Activated B cell treated with CpG ODN at 0.5 μM for 24 hours (primary cell): ENCODE measurements around the gene LANCL3. TPM values are rescaled to one million over a fixed set of nuclear protein-coding genes. Genes with fewer than 3 reads are reported as not detected.

Experiments
- ATAC-seq: fragments of 200-7000 bp; cut with Tn5 transposase; one replicate; pipeline ENCODE4 v1.10.0; 2021; ENCODE audit warnings: low read depth, mild to moderate bottlenecking, moderate library complexity
- CTCF ChIA-PET: fragments of 350-600 bp; sonication (Branson Sonifier 250); formaldehyde crosslinking; loops from one replicate; lab custom pipeline; 2021; ENCODE audit warnings: antibody characterized with exemption; lab: Charles Lee
- POLR2A ChIA-PET: fragments of 350-600 bp; sonication (Branson Sonifier 250); formaldehyde crosslinking; loops from one replicate; lab custom pipeline; 2021; ENCODE audit warnings: antibody characterized with exemption; lab: Charles Lee
- DNase-seq: peaks from one replicate; pipeline ENCODE4 v3.0.0; 2022
- H3K27ac Mint-ChIP-seq: one replicate; pipeline ENCODE4 v1.8.0; 2020; ENCODE audit warnings: mixed read lengths
- H3K27me3 Mint-ChIP-seq: one replicate; pipeline ENCODE4 v1.8.0; 2021; ENCODE audit warnings: mixed read lengths
- H3K36me3 Mint-ChIP-seq: one replicate; pipeline ENCODE4 v1.8.0; 2021; ENCODE audit warnings: low read depth, mixed read lengths
- H3K4me1 Mint-ChIP-seq: one replicate; pipeline ENCODE4 v1.8.0; 2021; ENCODE audit warnings: mixed read lengths
- H3K4me3 Mint-ChIP-seq: one replicate; pipeline ENCODE4 v1.8.0; 2020; ENCODE audit warnings: mild to moderate bottlenecking, mixed read lengths
- H3K9me3 Mint-ChIP-seq: one replicate; pipeline ENCODE4 v1.8.0; 2020; ENCODE audit warnings: mixed read lengths
- intact Hi-C: fragments of 100-400 bp; cut with micrococcal nuclease; formaldehyde crosslinking; loops from one replicate; pipeline ENCODE4 v1.15.1; 2024
- total RNA-seq: library from RNA; stranded (reverse); gene quantifications from 2 replicates; pipeline ENCODE4 v1.2.3, GENCODE V29; 2022
- TF ChIP-seq, protein P1 (sequence below): fragments of 200-600 bp; IDR thresholded peaks from one replicate; pipeline ENCODE4 v1.8.0; 2022; ENCODE audit warnings: antibody characterized with exemption, mild to moderate bottlenecking

LANCL3 gene
- total RNA-seq, 1 donor from 2014 or later = 0.09 TPM

DNA sequence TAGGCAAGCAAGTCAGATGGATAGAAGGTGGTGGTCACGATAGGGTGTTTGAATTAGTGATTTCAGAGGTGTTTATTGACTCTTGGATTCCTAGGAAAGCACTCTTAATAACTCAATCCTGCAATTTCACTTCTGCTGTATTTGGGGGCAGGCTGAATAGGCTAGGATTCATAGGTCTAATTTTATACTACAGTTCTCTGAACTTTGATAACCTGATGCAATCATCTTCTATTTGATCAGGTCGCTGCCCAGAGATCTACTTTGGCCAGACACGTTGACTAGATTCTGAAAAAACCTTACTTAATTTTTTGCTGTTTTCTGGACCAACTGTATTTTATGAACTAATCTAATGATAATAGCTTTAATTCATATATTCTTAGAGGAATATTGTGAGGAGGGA is 140.5 kb downstream of the LANCL3 start:
- TF ChIP-seq, protein P1, sequence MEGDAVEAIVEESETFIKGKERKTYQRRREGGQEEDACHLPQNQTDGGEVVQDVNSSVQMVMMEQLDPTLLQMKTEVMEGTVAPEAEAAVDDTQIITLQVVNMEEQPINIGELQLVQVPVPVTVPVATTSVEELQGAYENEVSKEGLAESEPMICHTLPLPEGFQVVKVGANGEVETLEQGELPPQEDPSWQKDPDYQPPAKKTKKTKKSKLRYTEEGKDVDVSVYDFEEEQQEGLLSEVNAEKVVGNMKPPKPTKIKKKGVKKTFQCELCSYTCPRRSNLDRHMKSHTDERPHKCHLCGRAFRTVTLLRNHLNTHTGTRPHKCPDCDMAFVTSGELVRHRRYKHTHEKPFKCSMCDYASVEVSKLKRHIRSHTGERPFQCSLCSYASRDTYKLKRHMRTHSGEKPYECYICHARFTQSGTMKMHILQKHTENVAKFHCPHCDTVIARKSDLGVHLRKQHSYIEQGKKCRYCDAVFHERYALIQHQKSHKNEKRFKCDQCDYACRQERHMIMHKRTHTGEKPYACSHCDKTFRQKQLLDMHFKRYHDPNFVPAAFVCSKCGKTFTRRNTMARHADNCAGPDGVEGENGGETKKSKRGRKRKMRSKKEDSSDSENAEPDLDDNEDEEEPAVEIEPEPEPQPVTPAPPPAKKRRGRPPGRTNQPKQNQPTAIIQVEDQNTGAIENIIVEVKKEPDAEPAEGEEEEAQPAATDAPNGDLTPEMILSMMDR = no peak
- intact Hi-C loops = no loop called here
- Mint-ChIP-seq H3K4me1 (no peaks in the 10 kb centered on the region), H3K27ac (no peak overlapping the region), H3K36me3 (no peaks in the 10 kb centered on the region), H3K9me3 (no peaks in the 10 kb centered on the region), H3K27me3 (no peaks in the 10 kb centered on the region), H3K4me3 (no peak overlapping the region)
- POLR2A ChIA-PET = no interaction called here
- ATAC-seq = no peak
- DNase-seq = no peak
- CTCF ChIA-PET = no interaction called here

DNA sequence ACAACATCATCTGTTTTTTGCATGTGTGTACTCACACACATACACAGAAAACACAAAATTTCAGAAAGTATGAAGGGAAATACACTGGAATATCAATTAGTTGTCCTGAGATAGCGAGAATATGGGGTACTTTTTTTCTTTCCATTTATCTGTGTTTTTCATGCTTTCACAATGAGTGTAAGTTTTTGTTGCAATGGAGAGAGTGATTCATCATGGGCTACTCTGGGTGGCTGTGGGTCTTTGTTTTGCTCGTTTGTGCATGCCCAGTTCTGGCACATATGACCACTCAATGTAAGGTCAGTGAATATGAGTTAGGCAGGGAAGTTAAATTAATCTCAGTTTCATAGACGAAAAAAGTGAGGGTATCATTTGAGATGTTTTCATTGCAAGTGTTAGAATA is 141.0 kb downstream of the LANCL3 start:
- Mint-ChIP-seq H3K4me3 (no peak overlapping the region), H3K4me1 (no peaks in the 10 kb centered on the region), H3K36me3 (no peaks in the 10 kb centered on the region), H3K27me3 (no peaks in the 10 kb centered on the region), H3K27ac (no peak overlapping the region), H3K9me3 (no peaks in the 10 kb centered on the region)
- TF ChIP-seq, protein P1 = no peak
- intact Hi-C loops = no loop called here
- POLR2A ChIA-PET = no interaction called here
- DNase-seq (no peak), ATAC-seq (no peak)
- CTCF ChIA-PET = no interaction called here

DNA sequence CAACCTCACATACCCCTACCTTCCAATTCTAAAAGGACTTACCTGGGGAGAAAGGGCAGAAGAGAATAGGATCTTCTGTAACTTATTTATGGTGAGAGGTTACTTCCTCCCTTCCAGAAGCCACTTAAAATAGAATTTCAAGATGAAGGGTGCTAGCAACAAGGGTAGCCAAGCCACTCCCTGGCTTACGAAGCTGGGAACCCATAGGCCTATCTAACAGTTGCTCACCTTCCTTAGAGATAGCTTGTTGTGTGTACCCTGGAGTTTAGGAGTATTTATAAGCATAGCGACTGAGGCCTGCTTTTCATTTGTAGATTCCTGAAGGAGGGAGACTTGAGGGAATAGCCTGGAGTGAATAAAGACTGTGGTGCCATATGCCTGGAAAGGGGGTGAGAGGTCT is 143.0 kb downstream of the LANCL3 start:
- ChIA-PET POLR2A (no interaction called here), CTCF (no interaction called here)
- intact Hi-C loops = no loop called here
- TF ChIP-seq, protein P1 = no peak
- H3K27me3 Mint-ChIP-seq = no peaks in the 10 kb centered on the region
- ATAC-seq (no peak), DNase-seq (no peak)
- H3K4me1 Mint-ChIP-seq = no peaks in the 10 kb centered on the region
- H3K9me3 Mint-ChIP-seq = peaks cover 3% of the 10 kb centered on the region
- H3K36me3 Mint-ChIP-seq = no peaks in the 10 kb centered on the region
- no peak overlapping the region for H3K27ac Mint-ChIP-seq
- H3K4me3 Mint-ChIP-seq = no peak overlapping the region

DNA sequence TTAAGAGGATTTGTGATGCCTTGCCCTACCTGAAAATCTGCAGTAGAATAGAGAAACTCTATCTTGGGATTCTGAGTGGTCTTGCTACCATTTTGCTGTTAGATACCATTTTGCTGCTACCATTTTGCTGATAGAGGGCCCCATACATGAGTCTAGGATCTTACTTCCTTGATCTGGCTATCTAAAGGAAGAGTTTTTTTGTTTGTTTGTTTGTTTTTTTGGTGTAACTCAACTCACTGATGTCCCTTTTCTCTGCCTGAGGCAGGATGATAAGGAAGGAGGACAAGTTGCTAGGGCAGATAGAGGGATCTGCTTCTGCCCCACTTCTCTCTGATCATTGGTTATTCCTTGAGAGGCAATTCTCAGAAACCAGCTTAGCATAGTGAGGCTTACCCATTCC is 145.1 kb downstream of the LANCL3 start:
- no peaks in the 10 kb centered on the region for H3K4me1 Mint-ChIP-seq
- no peak overlapping the region for H3K4me3 Mint-ChIP-seq
- H3K36me3 Mint-ChIP-seq = no peaks in the 10 kb centered on the region
- ATAC-seq (no peak), DNase-seq (no peak)
- H3K27ac Mint-ChIP-seq = no peak overlapping the region
- TF ChIP-seq, protein P1 = no peak
- POLR2A ChIA-PET = no interaction called here
- CTCF ChIA-PET = no interaction called here
- H3K27me3 Mint-ChIP-seq = no peaks in the 10 kb centered on the region
- intact Hi-C loops = no loop called here
- H3K9me3 Mint-ChIP-seq = peaks cover 3% of the 10 kb centered on the region

DNA sequence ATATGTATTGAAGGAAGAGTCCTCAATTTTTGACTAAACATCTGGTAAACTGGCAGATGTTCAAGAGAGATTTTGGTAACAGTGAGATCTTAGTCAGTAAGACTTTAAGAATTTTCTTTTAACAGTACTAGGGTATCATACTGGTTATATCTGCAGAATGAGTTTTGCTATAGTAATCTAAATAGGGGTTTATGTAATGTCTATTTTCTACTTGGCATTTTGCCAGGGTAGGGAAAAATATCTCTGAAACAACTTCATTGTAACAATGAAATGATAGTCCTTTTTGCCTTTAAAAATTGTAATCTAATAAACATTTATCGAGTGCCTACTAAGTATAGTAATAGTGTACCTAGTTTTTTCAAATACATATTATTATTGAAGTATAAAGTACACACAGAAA is 146.2 kb downstream of the LANCL3 start:
- TF ChIP-seq, protein P1 = no peak

More for the DNA sequence above, 146.2 kb downstream of the LANCL3 start:
- Mint-ChIP-seq H3K27ac (no peak overlapping the region), H3K9me3 (peaks cover 3% of the 10 kb centered on the region), H3K4me3 (no peak overlapping the region), H3K36me3 (no peaks in the 10 kb centered on the region), H3K4me1 (no peaks in the 10 kb centered on the region), H3K27me3 (peaks cover 5% of the 10 kb centered on the region)
- POLR2A ChIA-PET = no interaction called here
- intact Hi-C loops = no loop called here
- no peak for ATAC-seq
- CTCF ChIA-PET = no interaction called here
- no peak for DNase-seq
